ENCODE measurements around the gene RUFY1. TPM values are rescaled to one million over a fixed set of nuclear protein-coding genes. Genes with fewer than 3 reads are reported as not detected.

RUFY1 gene
- total and polyA plus RNA-seq, 9 of the 15 experiments (the other 6 are each of a cell fraction or from before 2014, with no cell fraction given) = 5.0 to 41.7 (median 29.6) TPM

DNA sequence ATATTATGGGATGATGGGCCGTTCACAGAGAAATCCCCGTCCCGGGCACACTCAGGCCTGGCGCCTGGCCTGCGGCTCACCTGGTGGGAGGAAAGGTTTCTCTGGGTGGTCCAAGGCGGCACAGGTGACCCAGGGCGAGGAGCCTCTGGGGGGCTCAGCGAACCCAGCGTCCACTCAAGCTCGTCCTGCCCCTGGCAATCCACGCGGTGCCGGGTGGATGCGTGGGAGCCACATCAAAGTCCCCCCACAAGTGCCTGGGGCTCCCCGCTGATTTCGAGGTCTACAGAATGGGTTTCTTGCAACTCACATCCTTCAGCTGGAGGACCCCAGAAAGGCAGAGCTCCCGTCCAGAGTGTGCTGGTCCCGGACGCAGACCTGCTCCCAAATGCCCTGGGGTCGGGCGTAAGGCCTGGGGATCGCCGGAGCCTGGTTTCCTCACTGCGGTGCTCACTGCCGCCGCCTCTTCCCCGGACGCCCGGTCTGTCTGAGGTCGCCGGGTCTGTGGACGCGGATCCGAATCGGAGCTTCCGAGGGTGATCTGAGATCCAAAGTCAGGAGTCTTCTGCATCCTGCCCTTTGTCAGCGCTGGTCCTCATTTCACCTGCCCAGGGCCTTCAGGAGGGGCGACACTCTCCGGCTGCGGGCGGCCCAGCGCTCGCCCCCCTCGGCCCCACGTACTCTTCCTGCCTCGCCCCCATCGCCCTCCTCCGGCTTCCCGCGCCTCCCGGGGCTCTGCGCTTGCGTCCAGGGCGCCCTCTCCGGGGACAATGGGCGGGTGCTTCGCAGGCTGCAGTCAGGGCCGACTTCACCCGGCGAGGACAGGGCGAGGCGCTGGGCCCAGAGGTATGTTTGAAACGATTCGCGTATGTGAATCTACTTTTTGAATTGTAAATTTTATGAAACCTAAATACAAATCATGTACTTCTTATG is 20.0 kb upstream of the RUFY1 start (continued):
- TF ChIP-seq REST (IDR thresholded peaks at IDR 0.05; ENCODE audit: borderline replicate concordance) = peak; percentile 19; the same call in 1 of the 2 replicates
- no peak for TF ChIP-seq REST (CRISPR knock-in tag; IDR thresholded peaks at IDR 0.05; ENCODE audit: low read depth)
- TF ChIP-seq, protein P1, sequence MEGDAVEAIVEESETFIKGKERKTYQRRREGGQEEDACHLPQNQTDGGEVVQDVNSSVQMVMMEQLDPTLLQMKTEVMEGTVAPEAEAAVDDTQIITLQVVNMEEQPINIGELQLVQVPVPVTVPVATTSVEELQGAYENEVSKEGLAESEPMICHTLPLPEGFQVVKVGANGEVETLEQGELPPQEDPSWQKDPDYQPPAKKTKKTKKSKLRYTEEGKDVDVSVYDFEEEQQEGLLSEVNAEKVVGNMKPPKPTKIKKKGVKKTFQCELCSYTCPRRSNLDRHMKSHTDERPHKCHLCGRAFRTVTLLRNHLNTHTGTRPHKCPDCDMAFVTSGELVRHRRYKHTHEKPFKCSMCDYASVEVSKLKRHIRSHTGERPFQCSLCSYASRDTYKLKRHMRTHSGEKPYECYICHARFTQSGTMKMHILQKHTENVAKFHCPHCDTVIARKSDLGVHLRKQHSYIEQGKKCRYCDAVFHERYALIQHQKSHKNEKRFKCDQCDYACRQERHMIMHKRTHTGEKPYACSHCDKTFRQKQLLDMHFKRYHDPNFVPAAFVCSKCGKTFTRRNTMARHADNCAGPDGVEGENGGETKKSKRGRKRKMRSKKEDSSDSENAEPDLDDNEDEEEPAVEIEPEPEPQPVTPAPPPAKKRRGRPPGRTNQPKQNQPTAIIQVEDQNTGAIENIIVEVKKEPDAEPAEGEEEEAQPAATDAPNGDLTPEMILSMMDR (IDR thresholded peaks at IDR 0.05 in 2 of 3, conservative IDR thresholded peaks at IDR 0.05 in 1 of 3; ENCODE audit: insufficient read depth in 2 of 3, low read depth in 1 of 3, low read length in 3 of 3) = peak; percentile 27 to 62 (median 30); a peak in 4 of 6 replicates
- no peak for TF ChIP-seq ATF3 (IDR thresholded peaks at IDR 0.05)
- TF ChIP-seq ATF3 (CRISPR knock-in tag; conservative IDR thresholded peaks at IDR 0.05) = no peak
- TF ChIP-seq ZBED1 (IDR thresholded peaks at IDR 0.05) = no peak
- 0 out of 2 replicates have a peak, but pooled peaks have one; percentile 29 for TF ChIP-seq CXXC5 (CRISPR knock-in tag; IDR thresholded peaks at IDR 0.05)
- no peak for TF ChIP-seq SAP30 (IDR thresholded peaks at IDR 0.05; ENCODE audit: borderline replicate concordance, insufficient read depth, low read depth, low read length, poor library complexity, severe bottlenecking)
- peak; percentile 35 for TF ChIP-seq HNRNPLL (IDR thresholded peaks at IDR 0.05; ENCODE audit: low read depth, low read length, poor library complexity, severe bottlenecking)
- no peak for TF ChIP-seq JUNB (CRISPR knock-in tag; conservative IDR thresholded peaks at IDR 0.05)
- TF ChIP-seq, protein P2, sequence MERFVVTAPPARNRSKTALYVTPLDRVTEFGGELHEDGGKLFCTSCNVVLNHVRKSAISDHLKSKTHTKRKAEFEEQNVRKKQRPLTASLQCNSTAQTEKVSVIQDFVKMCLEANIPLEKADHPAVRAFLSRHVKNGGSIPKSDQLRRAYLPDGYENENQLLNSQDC (CRISPR knock-in tag; IDR thresholded peaks at IDR 0.05) = no peak
- TF ChIP-seq ATF7 (IDR thresholded peaks at IDR 0.05) = 0 out of 2 replicates have a peak, but pooled peaks have one; percentile 21
- TF ChIP-seq ZNF253 (CRISPR knock-in tag; conservative IDR thresholded peaks at IDR 0.05) = no peak
